B cell (primary cell): ENCODE data around the gene DCUN1D5. TPM values are rescaled to one million over a fixed set of nuclear protein-coding genes. Genes with fewer than 3 reads are reported as not detected.

Source experiments
- ATAC-seq: fragments of 200-7000 bp; cut with Tn5 transposase; one replicate; pipeline ENCODE4 v1.10.0; 2021; ENCODE audit warnings: low read depth, mild to moderate bottlenecking, moderate number of reproducible peaks, moderate library complexity
- CTCF ChIA-PET: fragments of 350-600 bp; sonication (Branson Sonifier 250); formaldehyde crosslinking; loops from one replicate; lab custom pipeline; 2021; ENCODE audit warnings: antibody characterized with exemption, inconsistent platforms; lab: Charles Lee
- POLR2A ChIA-PET: fragments of 350-600 bp; sonication (Branson Sonifier 250); formaldehyde crosslinking; loops from one replicate; lab custom pipeline; 2021; ENCODE audit warnings: antibody characterized with exemption; lab: Charles Lee
- DNase-seq: peaks from one replicate; pipeline ENCODE4 v3.0.0; 2013
- H2AFZ ChIP-seq: 2 replicates; pipeline ENCODE4 v1.6.1; 2012; ENCODE audit warnings: mild to moderate bottlenecking, low read depth, low read length; ENCODE audit not compliant: insufficient read depth, poor library complexity, severe bottlenecking
- H3K27ac ChIP-seq, 2 donors: 1 replicate in 1 of 2; 2 replicates in 1 of 2; pipeline ENCODE4 v1.5.1; 2012 to 2013; ENCODE audit warnings: low read length in 2 of 2, mild to moderate bottlenecking in 2 of 2, moderate library complexity in 1 of 2
- H3K27me3 ChIP-seq, 4 experiments: fragments of 200-600 bp in 1 of 4; sonication (generic) in 1 of 4; replicated peaks in 1 of 4; 1 replicate in 2 of 4; 2 replicates in 2 of 4; pipeline versions ENCODE4 v1.6.1 to v1.7.0; 2013 to 2016; ENCODE audit warnings: low read length in 3 of 4, mild to moderate bottlenecking in 2 of 4, mixed read lengths in 1 of 4, moderate library complexity in 1 of 4; ENCODE audit not compliant: insufficient read depth in 4 of 4, control insufficient read depth in 3 of 4; ENCODE audit errors: control extremely low read depth in 1 of 4
- H3K36me3 ChIP-seq, 2 experiments: replicated peaks in 1 of 2; 1 replicate in 1 of 2; 2 replicates in 1 of 2; pipeline versions ENCODE4 v1.6.1 to v1.7.1; 2013; ENCODE audit warnings: low read length in 1 of 2; ENCODE audit not compliant: insufficient read depth in 2 of 2, control insufficient read depth in 1 of 2; ENCODE audit errors: control extremely low read depth in 1 of 2, extremely low read depth in 1 of 2
- H3K4me1 ChIP-seq, 2 donors: fragments of 200-600 bp in 1 of 2; sonication (generic) in 1 of 2; 1 replicate in 1 of 2; 2 replicates in 1 of 2; pipeline versions ENCODE4 v1.5.1 to v1.6.1; 2013 to 2017; ENCODE audit warnings: low read length in 2 of 2; ENCODE audit not compliant: control insufficient read depth in 2 of 2, insufficient read depth in 2 of 2
- H3K4me2 ChIP-seq: replicated peaks from 2 replicates; pipeline ENCODE3; 2012; ENCODE audit warnings: mild to moderate bottlenecking, low read depth, low read length; ENCODE audit not compliant: poor library complexity, severe bottlenecking
- H3K4me3 ChIP-seq, 5 experiments: fragments of 200-600 bp in 1 of 5; sonication (generic) in 1 of 5; 1 replicate in 3 of 5; 2 replicates in 2 of 5; pipeline versions ENCODE4 v1.5.1 to v1.7.0; 2011 to 2016; ENCODE audit warnings: low read length in 4 of 5, mild to moderate bottlenecking in 4 of 5, low read depth in 2 of 5, control low read depth in 1 of 5, moderate library complexity in 1 of 5; ENCODE audit not compliant: insufficient read depth in 1 of 5; ENCODE audit errors: control extremely low read depth in 1 of 5, extremely low read depth in 1 of 5
- H3K79me2 ChIP-seq: fragments of 200-600 bp; sonication (generic); one replicate; pipeline ENCODE4 v1.6.0; 2016; ENCODE audit warnings: low read length; ENCODE audit not compliant: control insufficient read depth, insufficient read depth
- H3K9ac ChIP-seq: fragments of 200-600 bp; sonication (generic); 2 replicates; pipeline ENCODE4 v1.6.1; 2017; ENCODE audit warnings: mild to moderate bottlenecking, low read length, moderate library complexity
- H3K9me3 ChIP-seq, 3 donors: one replicate each; pipeline versions ENCODE4 v1.6.1 to v1.7.1; 2013; ENCODE audit warnings: low read length in 2 of 3; ENCODE audit not compliant: control insufficient read depth in 2 of 3, insufficient read depth in 1 of 3; ENCODE audit errors: control extremely low read depth in 1 of 3
- H4K20me1 ChIP-seq: 2 replicates; pipeline ENCODE4 v1.6.0; 2012; ENCODE audit warnings: mild to moderate bottlenecking, low read length; ENCODE audit not compliant: insufficient read depth, control insufficient read depth, poor library complexity, severe bottlenecking
- H3K27ac Mint-ChIP-seq: one replicate; pipeline ENCODE4 v1.8.0; 2021; ENCODE audit warnings: mixed read lengths
- H3K27me3 Mint-ChIP-seq: one replicate; pipeline ENCODE4 v1.8.0; 2021; ENCODE audit warnings: mixed read lengths
- H3K4me1 Mint-ChIP-seq: one replicate; pipeline ENCODE4 v1.8.0; 2021; ENCODE audit warnings: mixed read lengths
- H3K4me3 Mint-ChIP-seq: one replicate; pipeline ENCODE4 v1.8.0; 2021; ENCODE audit warnings: mixed read lengths
- H3K9me3 Mint-ChIP-seq: one replicate; pipeline ENCODE4 v1.8.0; 2022; ENCODE audit warnings: mixed read lengths; ENCODE audit not compliant: insufficient read depth
- CTCF ChIP-seq: fragments of 200-600 bp; IDR thresholded peaks from one replicate; pipeline ENCODE4 v1.8.0; 2022; ENCODE audit warnings: antibody characterized with exemption, mild to moderate bottlenecking
- EZH2 ChIP-seq: IDR thresholded peaks from 2 replicates; pipeline ENCODE4 v1.6.1; 2012; ENCODE audit warnings: borderline replicate concordance, low read depth, mild to moderate bottlenecking, moderate library complexity, low read length; ENCODE audit not compliant: insufficient read depth, poor library complexity, severe bottlenecking
- WGBS: methylation state at CpG from one replicate; pipeline ENCODE4 v1.1.5; 2013; ENCODE audit warnings: missing lambda C conversion rate; ENCODE audit not compliant: insufficient coverage; 5-methylcytosine and 5-hydroxymethylcytosine counted together
- intact Hi-C: fragments of 100-400 bp; cut with micrococcal nuclease; formaldehyde crosslinking; loops from one replicate; pipeline ENCODE4 v1.10.0; 2022
- polyA plus RNA-seq: library from polyadenylated mRNA; depleted of rRNA; stranded (reverse); fragments of >200 nt; gene quantifications from 2 replicates; pipeline ENCODE4 v1.2.3, GENCODE V29; 2012
- total RNA-seq, 2 donors: library from RNA; stranded (reverse); fragments of 120-200 nt in 1 of 2; gene quantifications; 1 replicate in 1 of 2; 2 replicates in 1 of 2; pipeline versions ENCODE4 v1.2.3 to v1.2.4, GENCODE V29; 2013 to 2022

The DCUN1D5 gene
- total and polyA plus RNA-seq, 2 donors (not counting 1 experiment from before 2014, with no cell fraction given) = 11.9 to 14.2 TPM

DNA sequence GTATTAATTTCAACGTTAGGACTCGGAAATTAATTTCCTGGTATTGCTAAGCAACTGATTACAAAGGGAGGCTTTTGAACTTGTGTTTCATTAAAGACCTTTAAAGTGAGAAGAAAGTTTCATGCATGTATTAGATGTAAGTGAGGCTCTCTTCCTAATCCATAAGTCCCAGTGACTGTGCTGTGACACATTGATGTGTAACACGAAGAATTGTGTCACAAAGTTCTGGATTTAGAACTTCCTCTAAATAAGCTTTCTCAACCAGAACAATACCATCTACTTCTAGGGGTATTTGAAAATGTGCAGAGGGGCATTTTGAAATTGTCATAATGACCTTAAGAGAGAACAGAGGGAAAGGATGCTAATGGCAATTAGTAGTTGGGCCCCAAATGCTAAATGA, 14.4 kb downstream of the DCUN1D5 start:
- H3K79me2 ChIP-seq = no peaks in the 10 kb centered on the region

GRCh38 chr11:103076361-103076760, 15.6 kb downstream of the DCUN1D5 start:
- no peaks in the 10 kb centered on the region for H3K27me3 Mint-ChIP-seq
- no peaks in the 10 kb centered on the region for H3K4me1 ChIP-seq
- H3K4me1 Mint-ChIP-seq = peaks cover 10% of the 10 kb centered on the region
- H3K9me3 ChIP-seq = no peaks in the 10 kb centered on the region
- H3K36me3 ChIP-seq = peaks cover 9 to 32% of the 10 kb centered on the region in 2 experiments
- H3K4me3 Mint-ChIP-seq = no peak overlapping the region
- H3K79me2 ChIP-seq = no peaks in the 10 kb centered on the region
- DNase-seq (no peak), ATAC-seq (no peak)
- CTCF ChIA-PET = no interaction called here
- POLR2A ChIA-PET = no interaction called here
- no peaks in the 10 kb centered on the region for H3K9me3 Mint-ChIP-seq
- H2AFZ ChIP-seq = no peak overlapping the region
- no peak overlapping the region for H3K27ac ChIP-seq
- no peaks in the 10 kb centered on the region for H4K20me1 ChIP-seq
- TF ChIP-seq EZH2 (no peak), CTCF (no peak)
- H3K4me3 ChIP-seq = no peak overlapping the region
- H3K27ac Mint-ChIP-seq = no peak overlapping the region
- no peak overlapping the region for H3K4me2 ChIP-seq
- WGBS = no CpG with 5 or more reads among the region's 3 CpGs
- H3K27me3 ChIP-seq = no peaks in the 10 kb centered on the region
- intact Hi-C loops = no loop called here
- no peak overlapping the region for H3K9ac ChIP-seq

More for the DNA sequence above, 14.4 kb downstream of the DCUN1D5 start:
- intact Hi-C loops = no loop called here
- no peak overlapping the region for H3K4me3 ChIP-seq
- Mint-ChIP-seq H3K4me3 (no peak overlapping the region), H3K27me3 (no peaks in the 10 kb centered on the region), H3K9me3 (no peaks in the 10 kb centered on the region), H3K4me1 (peaks cover 8% of the 10 kb centered on the region), H3K27ac (no peak overlapping the region)
- no CpG with 5 or more reads among the region's 3 CpGs for WGBS
- ChIA-PET CTCF (interaction anchor here (1.0 kb wide), 1 partner anchor 42 kb away, joined by 3 read pairs; no protein-coding TSS in a partner anchor), POLR2A (no interaction called here)
- H3K27me3 ChIP-seq = no peaks in the 10 kb centered on the region
- no peak overlapping the region for H3K27ac ChIP-seq
- H4K20me1 ChIP-seq = no peaks in the 10 kb centered on the region
- H2AFZ ChIP-seq = no peak overlapping the region
- DNase-seq (no peak), ATAC-seq (no peak)
- no peak overlapping the region for H3K9ac ChIP-seq
- H3K4me1 ChIP-seq = no peaks in the 10 kb centered on the region
- no peaks in the 10 kb centered on the region for H3K9me3 ChIP-seq
- peaks cover 9 to 39% of the 10 kb centered on the region in 2 experiments for H3K36me3 ChIP-seq
- H3K4me2 ChIP-seq = no peak overlapping the region
- TF ChIP-seq EZH2 (no peak), CTCF (no peak)
